AG04450 (cell line): Measurements from ENCODE around the gene TTC9C. TPM values are rescaled to one million over a fixed set of nuclear protein-coding genes. Genes with fewer than 3 reads are reported as not detected.

Source experiments
- CTCF ChIA-PET: fragments of 300-600, 350-600 bp; formaldehyde crosslinking; extraction: SDS; loops from one replicate; lab custom pipeline; 2022; ENCODE audit warnings: antibody characterized with exemption, inconsistent platforms; lab: Charles Lee
- POLR2A ChIA-PET: fragments of 350-600 bp; formaldehyde crosslinking; extraction: SDS; loops from one replicate; lab custom pipeline; 2021; ENCODE audit warnings: antibody characterized with exemption, inconsistent platforms; lab: Yijun Ruan, JAX
- DNase-seq: peaks from one replicate; pipeline ENCODE4 v3.0.0-alpha.2; 2011; ENCODE audit warnings: low read depth, low spot score
- H3K27ac ChIP-seq: one replicate; pipeline ENCODE4 v1.5.1; 2012; ENCODE audit warnings: low read depth, low read length, control low read depth
- H3K27me3 ChIP-seq: one replicate; pipeline ENCODE4 v1.6.0; 2012; ENCODE audit warnings: low read length; ENCODE audit not compliant: control insufficient read depth, insufficient read depth
- H3K4me3 ChIP-seq: 2 replicates; pipeline ENCODE4 v1.5.1; 2011; ENCODE audit warnings: mild to moderate bottlenecking, low read depth, low read length, control low read depth
- H3K9me3 ChIP-seq: 2 replicates; pipeline ENCODE4 v1.5.1; 2012; ENCODE audit warnings: low read length; ENCODE audit not compliant: control insufficient read depth, insufficient read depth
- CTCF ChIP-seq: IDR thresholded peaks from 2 replicates; pipeline ENCODE4 v1.5.1; 2011; ENCODE audit warnings: low read depth, low read length, control low read depth, inconsistent platforms
- polyA plus RNA-seq: library from polyadenylated mRNA; depleted of rRNA; stranded (reverse); fragments of >200 nt; gene quantifications from 2 replicates; pipeline ENCODE4 v1.2.3, GENCODE V29; 2011; rRNA removed

The TTC9C gene
- polyA plus RNA-seq, 1 experiment: 32.5 TPM

- Histone ChIP-seq H3K9me3 (peaks cover 4% of the 10 kb centered on the region; the same call in 1 of the 2 replicates), H3K27ac (peak within 1 kb of the TSS; percentile 73)
- POLR2A ChIA-PET: interaction anchor here (0.5 to 2.9 kb wide), 18 partner anchors 12 to 1069 kb away, joined by 3 to 23 read pairs (median 6); partner anchors contain the start of genes C11orf98, CSKMT, HNRNPUL2 and SLC3A2
Observed at GRCh38 chr11:62787005-62787759, 58.9 kb downstream of the TTC9C start, which contains the start of gene TMEM179B. TSS of gene TMEM179B (plus strand) at chr11:62787402. CDS start at chr11:62787432, 30 bp downstream.

More at GRCh38 chr11:62787005-62787759, 58.9 kb downstream of the TTC9C start, which contains the start of gene TMEM179B:
- DNase-seq: peak; percentile 93
- peak within 1 kb of the TSS; percentile 89 for H3K4me3 ChIP-seq
- no peaks in the 10 kb centered on the region for H3K27me3 ChIP-seq
- CTCF ChIA-PET: interaction anchor here (0.6 to 3.5 kb wide), 43 partner anchors 8 to 1628 kb away, joined by 3 to 40 read pairs (median 6); partner anchors contain the start of genes EEF1G, HNRNPUL2, STX5 and TAF6L
- peak; percentile 70 for TF ChIP-seq CTCF

Other genes with a start within 250 kb of the TTC9C start
- 231 and 243 TPM in 2 replicates for gene AHNAK, start 181.7 kb upstream of the TTC9C start, polyA plus RNA-seq
- 2,186 and 2,474 TPM in 2 replicates for gene EEF1G, start 154.6 kb upstream of the TTC9C start, polyA plus RNA-seq
- 7.8 and 9.0 TPM in 2 replicates for gene TUT1, start 137.0 kb upstream of the TTC9C start, polyA plus RNA-seq
- gene MTA2, start 126.6 kb upstream of the TTC9C start, polyA plus RNA-seq: 22.9 and 36.7 TPM in 2 replicates
- 17.1 and 18.6 TPM in 2 replicates for gene EML3, start 115.7 kb upstream of the TTC9C start, polyA plus RNA-seq
- 1.4 and 2.0 TPM in 2 replicates for gene ROM1, start 115.2 kb upstream of the TTC9C start, polyA plus RNA-seq
- 14.5 and 20.2 TPM in 2 replicates for gene B3GAT3, start 106.5 kb upstream of the TTC9C start, polyA plus RNA-seq
- gene GANAB, start 81.9 kb upstream of the TTC9C start, polyA plus RNA-seq: 369 and 464 TPM in 2 replicates
- 10.6 and 12.6 TPM in 2 replicates for gene INTS5, start 75.2 kb upstream of the TTC9C start, polyA plus RNA-seq
- 38.8 and 43.6 TPM in 2 replicates for gene C11orf98, start 63.3 kb upstream of the TTC9C start, polyA plus RNA-seq
- 4.6 and 4.7 TPM in 2 replicates for gene CSKMT, start 63.2 kb upstream of the TTC9C start, polyA plus RNA-seq
- gene UQCC3, start 56.8 kb upstream of the TTC9C start, polyA plus RNA-seq: 5.4 and 6.2 TPM in 2 replicates
- 2.4 and 3.2 TPM in 2 replicates for gene LBHD1, start 56.2 kb upstream of the TTC9C start, polyA plus RNA-seq
- gene UBXN1, start 49.4 kb upstream of the TTC9C start, polyA plus RNA-seq: 92.8 and 100 TPM in 2 replicates
- 4.1 and 5.7 TPM in 2 replicates for gene LRRN4CL, start 39.0 kb upstream of the TTC9C start, polyA plus RNA-seq
- 42.8 and 63.7 TPM in 2 replicates for gene BSCL2, start 21.1 kb upstream of the TTC9C start, polyA plus RNA-seq
- 0.11 TPM in 1 of 2 replicates, not detected in the other for gene GNG3, start 20.8 kb upstream of the TTC9C start, polyA plus RNA-seq
- 26.6 and 28.2 TPM in 2 replicates for gene HNRNPUL2, start 1.0 kb upstream of the TTC9C start, polyA plus RNA-seq
- 3.2 and 3.7 TPM in 2 replicates for gene ZBTB3, start 25.7 kb downstream of the TTC9C start, polyA plus RNA-seq
- gene POLR2G, start 33.1 kb downstream of the TTC9C start, polyA plus RNA-seq: 213 and 215 TPM in 2 replicates
- gene TAF6L, start 42.9 kb downstream of the TTC9C start, polyA plus RNA-seq: 8.9 and 13.4 TPM in 2 replicates
- 51.7 and 63.8 TPM in 2 replicates for gene TMEM179B, start 58.9 kb downstream of the TTC9C start, polyA plus RNA-seq
- 12.3 and 13.5 TPM in 2 replicates for gene TMEM223, start 63.5 kb downstream of the TTC9C start, polyA plus RNA-seq
- 48.9 and 66.1 TPM in 2 replicates for gene NXF1, start 77.0 kb downstream of the TTC9C start, polyA plus RNA-seq
- 51.7 and 52.1 TPM in 2 replicates for gene STX5, start 103.6 kb downstream of the TTC9C start, polyA plus RNA-seq
- not detected in 2 replicates for gene TEX54, start 104.4 kb downstream of the TTC9C start, polyA plus RNA-seq
- 18.0 and 21.6 TPM in 2 replicates for gene WDR74, start 111.1 kb downstream of the TTC9C start, polyA plus RNA-seq
- 263 and 284 TPM in 2 replicates for gene SLC3A2, start 152.4 kb downstream of the TTC9C start, polyA plus RNA-seq
- not detected in 2 replicates for gene CHRM1, start 192.9 kb downstream of the TTC9C start, polyA plus RNA-seq